SK-N-MC (cell line): ENCODE results near the gene PIK3CG.

Experiments
- EZH2 ChIP-seq: fragments of 200-600 bp; sonication (generic); IDR thresholded peaks from one replicate; pipeline ENCODE4 v1.6.1; 2017; ENCODE audit warnings: antibody characterized with exemption
- POLR2AphosphoS5 ChIP-seq: IDR thresholded peaks from 2 replicates; pipeline ENCODE4 v1.6.1; 2012; ENCODE audit warnings: mild to moderate bottlenecking, low read depth, low read length, borderline replicate concordance

- TF ChIP-seq EZH2 (no peak), POLR2AphosphoS5 (no peak)
These were observed 50.8 kb downstream of the PIK3CG start for GRCh38 chr7:106915873-106916272.
